ENCODE data around the gene INTS6.

The INTS6 gene

DNA sequence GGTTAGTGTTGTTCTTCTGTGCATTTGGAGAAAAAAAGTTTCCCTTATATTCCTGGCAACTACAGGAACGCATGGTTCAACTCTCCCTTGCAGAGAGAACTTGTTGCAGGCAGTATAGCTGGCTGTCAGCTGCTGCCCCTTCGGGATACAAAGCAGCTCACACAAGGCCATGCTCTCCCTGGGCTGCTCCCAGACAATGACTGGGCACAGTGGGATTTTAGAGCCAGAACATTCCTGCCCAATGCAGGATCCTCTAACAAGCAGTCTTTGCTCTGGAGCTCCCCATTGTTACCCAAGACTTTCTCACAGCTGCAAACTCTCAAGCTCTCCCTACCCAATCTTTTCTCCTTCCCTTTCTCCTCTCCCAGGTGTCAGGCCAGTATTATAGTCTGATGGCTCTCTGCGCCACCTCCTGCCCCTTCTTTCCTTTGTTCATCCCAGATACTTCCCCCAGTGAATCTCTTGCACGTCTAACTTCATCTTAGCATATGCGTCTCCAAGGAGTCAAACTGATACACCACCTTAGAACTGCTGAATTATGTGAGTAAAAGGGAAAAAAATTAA, 140.8 kb downstream of the INTS6 start:
- Histone ChIP-seq H3K27ac (ENCODE audit: low read length) (no peak overlapping the region), H3K4me3 (ENCODE audit: low read length) (no peak overlapping the region), H3K4me2 (ENCODE audit: low read depth, low read length) (no peak overlapping the region), H3K9me2 (replicated peaks; ENCODE audit: insufficient read depth, low read length) (no peaks in the 10 kb centered on the region), H3K79me2 (ENCODE audit: low read length) (no peaks in the 10 kb centered on the region), H3K4me1 (ENCODE audit: low read length) (no peaks in the 10 kb centered on the region), H3K9me3 (replicated peaks; ENCODE audit: insufficient read depth, low read length) (no peaks in the 10 kb centered on the region), H3K36me3 (replicated peaks; ENCODE audit: insufficient read depth, low read length) (no peaks in the 10 kb centered on the region), H3K9ac (ENCODE audit: low read length) (no peak overlapping the region), H3F3A (ENCODE audit: insufficient read depth, low read length) (no peaks in the 10 kb centered on the region), H4K20me1 (ENCODE audit: insufficient read depth, low read length) (no peaks in the 10 kb centered on the region), H3K27me3 (replicated peaks; ENCODE audit: insufficient read depth, low read length) (no peaks in the 10 kb centered on the region), H2AFZ (ENCODE audit: low read length) (no peak overlapping the region)
- DNase-seq: no peak
- TF ChIP-seq, protein P1, sequence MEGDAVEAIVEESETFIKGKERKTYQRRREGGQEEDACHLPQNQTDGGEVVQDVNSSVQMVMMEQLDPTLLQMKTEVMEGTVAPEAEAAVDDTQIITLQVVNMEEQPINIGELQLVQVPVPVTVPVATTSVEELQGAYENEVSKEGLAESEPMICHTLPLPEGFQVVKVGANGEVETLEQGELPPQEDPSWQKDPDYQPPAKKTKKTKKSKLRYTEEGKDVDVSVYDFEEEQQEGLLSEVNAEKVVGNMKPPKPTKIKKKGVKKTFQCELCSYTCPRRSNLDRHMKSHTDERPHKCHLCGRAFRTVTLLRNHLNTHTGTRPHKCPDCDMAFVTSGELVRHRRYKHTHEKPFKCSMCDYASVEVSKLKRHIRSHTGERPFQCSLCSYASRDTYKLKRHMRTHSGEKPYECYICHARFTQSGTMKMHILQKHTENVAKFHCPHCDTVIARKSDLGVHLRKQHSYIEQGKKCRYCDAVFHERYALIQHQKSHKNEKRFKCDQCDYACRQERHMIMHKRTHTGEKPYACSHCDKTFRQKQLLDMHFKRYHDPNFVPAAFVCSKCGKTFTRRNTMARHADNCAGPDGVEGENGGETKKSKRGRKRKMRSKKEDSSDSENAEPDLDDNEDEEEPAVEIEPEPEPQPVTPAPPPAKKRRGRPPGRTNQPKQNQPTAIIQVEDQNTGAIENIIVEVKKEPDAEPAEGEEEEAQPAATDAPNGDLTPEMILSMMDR (IDR thresholded peaks at IDR 0.05; ENCODE audit: low read length): no peak
- TF ChIP-seq EZH2phosphoT487 (IDR thresholded peaks at IDR 0.05; ENCODE audit: low read length) (no peak), EZH2 (optimal IDR thresholded peaks at IDR 0.05; ENCODE audit: low read depth, low read length) (no peak)
